ENCODE measurements around the gene ZNF592.

DNA sequence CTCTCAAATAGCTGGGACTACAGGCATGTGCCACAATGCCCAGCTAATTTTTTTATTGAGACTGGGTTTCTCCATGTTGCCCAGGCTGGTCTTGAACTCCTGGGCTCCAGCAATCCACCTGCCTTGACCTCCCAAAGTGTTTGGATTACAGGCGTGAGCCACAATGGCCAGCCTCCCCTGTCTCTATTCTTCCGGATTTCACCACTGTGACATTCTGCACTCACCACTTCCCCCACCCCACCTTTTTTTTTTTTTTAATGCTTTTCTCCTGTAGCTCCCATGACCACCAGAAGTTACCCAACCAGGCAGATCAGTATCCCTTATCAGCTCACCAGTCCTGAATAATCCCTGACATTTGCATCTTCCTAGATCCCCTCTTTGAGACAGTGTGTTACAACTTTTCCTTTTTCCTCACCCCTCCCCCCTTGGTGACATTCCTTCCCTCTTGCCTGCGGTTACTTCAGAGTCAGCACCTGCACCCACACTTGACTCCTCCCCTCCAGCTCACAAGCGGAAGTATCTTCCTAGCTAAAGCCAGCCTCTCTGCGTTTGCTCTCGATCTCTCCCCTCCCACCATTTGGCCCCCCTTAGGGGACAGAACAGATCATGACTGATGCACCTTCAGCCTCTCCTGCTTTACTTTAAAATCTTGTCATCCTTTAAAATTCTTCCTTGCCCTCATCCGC is 13.5 kb upstream of the ZNF592 start:
- TF ChIP-seq POLR2A (IDR thresholded peaks at IDR 0.05; ENCODE audit: low read depth, low read length), result no peak
- TF ChIP-seq, protein P1, sequence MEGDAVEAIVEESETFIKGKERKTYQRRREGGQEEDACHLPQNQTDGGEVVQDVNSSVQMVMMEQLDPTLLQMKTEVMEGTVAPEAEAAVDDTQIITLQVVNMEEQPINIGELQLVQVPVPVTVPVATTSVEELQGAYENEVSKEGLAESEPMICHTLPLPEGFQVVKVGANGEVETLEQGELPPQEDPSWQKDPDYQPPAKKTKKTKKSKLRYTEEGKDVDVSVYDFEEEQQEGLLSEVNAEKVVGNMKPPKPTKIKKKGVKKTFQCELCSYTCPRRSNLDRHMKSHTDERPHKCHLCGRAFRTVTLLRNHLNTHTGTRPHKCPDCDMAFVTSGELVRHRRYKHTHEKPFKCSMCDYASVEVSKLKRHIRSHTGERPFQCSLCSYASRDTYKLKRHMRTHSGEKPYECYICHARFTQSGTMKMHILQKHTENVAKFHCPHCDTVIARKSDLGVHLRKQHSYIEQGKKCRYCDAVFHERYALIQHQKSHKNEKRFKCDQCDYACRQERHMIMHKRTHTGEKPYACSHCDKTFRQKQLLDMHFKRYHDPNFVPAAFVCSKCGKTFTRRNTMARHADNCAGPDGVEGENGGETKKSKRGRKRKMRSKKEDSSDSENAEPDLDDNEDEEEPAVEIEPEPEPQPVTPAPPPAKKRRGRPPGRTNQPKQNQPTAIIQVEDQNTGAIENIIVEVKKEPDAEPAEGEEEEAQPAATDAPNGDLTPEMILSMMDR (IDR thresholded peaks at IDR 0.05; ENCODE audit: extremely low read depth in 1 of 2, insufficient read depth in 1 of 2, low read depth in 1 of 2, low read length in 2 of 2), result no peak
- TF ChIP-seq FOS (IDR thresholded peaks at IDR 0.05; ENCODE audit: borderline replicate concordance, insufficient read depth, low read length), result no peak
